Esophagus (tissue), 2 donors: ENCODE results near the gene ATP5PB. TPM values are rescaled to one million over a fixed set of nuclear protein-coding genes. Genes with fewer than 3 reads are reported as not detected.

Experiments used
- H3K27ac ChIP-seq, 2 donors: one replicate each; pipeline ENCODE4 v1.5.1; 2013; ENCODE audit warnings: low read depth in 2 of 2, mild to moderate bottlenecking in 2 of 2, inconsistent platforms in 1 of 2, low read length in 1 of 2, moderate library complexity in 1 of 2
- H3K27me3 ChIP-seq, 2 donors: one replicate each; pipeline ENCODE4 v1.6.1; 2013; ENCODE audit warnings: low read length in 2 of 2, control low read depth in 1 of 2, mild to moderate bottlenecking in 1 of 2; ENCODE audit not compliant: insufficient read depth in 2 of 2, control insufficient read depth in 1 of 2
- H3K36me3 ChIP-seq, 2 donors: one replicate each; pipeline ENCODE4 v1.6.1; 2013; ENCODE audit warnings: low read length in 1 of 2; ENCODE audit not compliant: control insufficient read depth in 2 of 2, insufficient read depth in 2 of 2
- H3K4me1 ChIP-seq, 2 donors: one replicate each; pipeline ENCODE4 v1.6.1; 2013; ENCODE audit warnings: low read length in 1 of 2; ENCODE audit not compliant: control insufficient read depth in 2 of 2, insufficient read depth in 2 of 2
- H3K4me3 ChIP-seq, 2 donors: one replicate each; pipeline ENCODE4 v1.5.1; 2013; ENCODE audit warnings: low read length in 2 of 2, mild to moderate bottlenecking in 2 of 2, low read depth in 1 of 2, moderate library complexity in 1 of 2
- H3K9me3 ChIP-seq, 2 donors: one replicate each; pipeline ENCODE4 v1.6.1; 2013; ENCODE audit warnings: mild to moderate bottlenecking in 2 of 2, low read depth in 1 of 2, low read length in 1 of 2, moderate library complexity in 1 of 2; ENCODE audit not compliant: control insufficient read depth in 2 of 2, insufficient read depth in 1 of 2
- WGBS, 2 donors: extraction: QIAGEN DNeasy Blood & Tissue Kit; methylation state at CpG; one replicate each; pipeline ENCODE4 v1.1.7; 2013; 5-methylcytosine and 5-hydroxymethylcytosine counted together
- polyA plus RNA-seq, 2 donors: library from polyadenylated mRNA; stranded (reverse); fragments of 200-250 nt; gene quantifications; one replicate each; pipeline ENCODE4 v1.2.3, GENCODE V29; 2013
- donor health status: healthy with polysubstance abuse.
- donor health status: Bipolar disorder and iron deficiency.

The ATP5PB gene
- polyA plus RNA-seq, 2 donors: 123 to 319 TPM

- Histone ChIP-seq H3K4me3 (no peak overlapping the region), H3K36me3 (no peaks in the 10 kb centered on the region), H3K27ac (no peak overlapping the region), H3K27me3 (no peaks in the 10 kb centered on the region), H3K4me1 (no peaks in the 10 kb centered on the region), H3K9me3 (no peaks in the 10 kb centered on the region)
- 29 to 55% methylated on average over 3 of the region's 3 CpGs for WGBS, 2 donors
These were observed 33.9 kb downstream of the ATP5PB start for GRCh38 chr1:111483166-111483565.

GRCh38 chr1:111483876-111484275 is 34.6 kb downstream of the ATP5PB start:
- 76 to 83% methylated on average over 2 of the region's 2 CpGs for WGBS, 2 donors
- no peak overlapping the region for H3K4me3 ChIP-seq
- no peaks in the 10 kb centered on the region for H3K36me3 ChIP-seq
- no peak overlapping the region for H3K27ac ChIP-seq
- H3K9me3 ChIP-seq: no peaks in the 10 kb centered on the region
- H3K4me1 ChIP-seq: no peaks in the 10 kb centered on the region
- H3K27me3 ChIP-seq: no peaks in the 10 kb centered on the region

- H3K4me1 ChIP-seq: no peaks in the 10 kb centered on the region
- H3K36me3 ChIP-seq: no peaks in the 10 kb centered on the region
- H3K4me3 ChIP-seq: no peak overlapping the region
- no peaks in the 10 kb centered on the region for H3K27me3 ChIP-seq
- no peaks in the 10 kb centered on the region for H3K9me3 ChIP-seq
- H3K27ac ChIP-seq: no peak overlapping the region
These were observed 35.2 kb downstream of the ATP5PB start for GRCh38 chr1:111484391-111485026.

- Histone ChIP-seq H3K27ac (no peak overlapping the region), H3K27me3 (no peaks in the 10 kb centered on the region), H3K4me1 (no peaks in the 10 kb centered on the region), H3K4me3 (no peak overlapping the region), H3K36me3 (no peaks in the 10 kb centered on the region), H3K9me3 (no peaks in the 10 kb centered on the region)
- WGBS, 2 donors: 94 to 96% methylated on average over 7 of the region's 7 CpGs
These were observed 37.2 kb downstream of the ATP5PB start for GRCh38 chr1:111486431-111486830.

- H3K9me3 ChIP-seq: no peaks in the 10 kb centered on the region
- 78 to 91% methylated on average over 6 of the region's 6 CpGs for WGBS, 2 donors
- H3K4me3 ChIP-seq: no peak overlapping the region
These were observed 37.9 kb downstream of the ATP5PB start for GRCh38 chr1:111487133-111487532.

GRCh38 chr1:111488669-111489068 is 39.4 kb downstream of the ATP5PB start:
- H3K27ac ChIP-seq: no peak overlapping the region
- no peaks in the 10 kb centered on the region for H3K36me3 ChIP-seq
- H3K4me1 ChIP-seq: no peaks in the 10 kb centered on the region
- WGBS, 2 donors: 90% methylated on average over 9 of the region's 9 CpGs
- no peak overlapping the region for H3K4me3 ChIP-seq
- H3K27me3 ChIP-seq: no peaks in the 10 kb centered on the region
- H3K9me3 ChIP-seq: no peaks in the 10 kb centered on the region

More at GRCh38 chr1:111487133-111487532, 37.9 kb downstream of the ATP5PB start:
- Histone ChIP-seq H3K27me3 (no peaks in the 10 kb centered on the region), H3K4me1 (no peaks in the 10 kb centered on the region), H3K36me3 (no peaks in the 10 kb centered on the region), H3K27ac (no peak overlapping the region)

GRCh38 chr1:111489604-111490003 is 40.3 kb downstream of the ATP5PB start:
- Histone ChIP-seq H3K4me3 (no peak overlapping the region), H3K36me3 (no peaks in the 10 kb centered on the region), H3K27ac (no peak overlapping the region), H3K9me3 (no peaks in the 10 kb centered on the region), H3K27me3 (no peaks in the 10 kb centered on the region), H3K4me1 (no peaks in the 10 kb centered on the region)
- 80 to 84% methylated on average over 4 of the region's 4 CpGs for WGBS, 2 donors

- Histone ChIP-seq H3K4me1 (no peaks in the 10 kb centered on the region), H3K27ac (no peak overlapping the region), H3K4me3 (no peak overlapping the region), H3K9me3 (no peaks in the 10 kb centered on the region), H3K27me3 (no peaks in the 10 kb centered on the region), H3K36me3 (no peaks in the 10 kb centered on the region)
- WGBS, 2 donors: 88 to 91% methylated on average over 4 of the region's 4 CpGs
These were observed 41.0 kb downstream of the ATP5PB start for GRCh38 chr1:111490220-111490619.

- no peaks in the 10 kb centered on the region for H3K27me3 ChIP-seq
- no peak overlapping the region for H3K4me3 ChIP-seq
- no peaks in the 10 kb centered on the region for H3K36me3 ChIP-seq
- H3K27ac ChIP-seq: no peak overlapping the region
- H3K4me1 ChIP-seq: no peaks in the 10 kb centered on the region
- 84 to 92% methylated on average over 7 of the region's 7 CpGs for WGBS, 2 donors
- H3K9me3 ChIP-seq: no peaks in the 10 kb centered on the region
These were observed 41.8 kb downstream of the ATP5PB start for GRCh38 chr1:111491070-111491469.

GRCh38 chr1:111496398-111496797 is 47.1 kb downstream of the ATP5PB start:
- Histone ChIP-seq H3K9me3 (no peaks in the 10 kb centered on the region), H3K27me3 (no peaks in the 10 kb centered on the region), H3K4me1 (no peaks in the 10 kb centered on the region), H3K4me3 (no peak overlapping the region), H3K36me3 (no peaks in the 10 kb centered on the region), H3K27ac (no peak overlapping the region)
- WGBS, 2 donors: 77 to 81% methylated on average over 4 of the region's 4 CpGs
